Gastrocnemius medialis (tissue), 4 donors: ENCODE data around the gene KRT3. TPM values are rescaled to one million over a fixed set of nuclear protein-coding genes. Genes with fewer than 3 reads are reported as not detected.
"Not testable (repeated sequence)": the region's sequence is repeated elsewhere in the genome, so short reads cannot be mapped to it uniquely, and the experiment has no call there.

Experiments used
- ATAC-seq, 2 donors: fragments of 150-250 bp; one replicate each; pipeline ENCODE4 v1.9.1; 2016
- DNase-seq, 2 donors: peaks; one replicate each; pipeline ENCODE4 v3.0.0-alpha.2; 2019
- H3K27ac ChIP-seq, 4 donors: fragments of 200-600 bp; sonication (generic); 1 replicate in 1 of 4; 2 replicates in 3 of 4; pipeline ENCODE4 v1.5.1; 2016 to 2018; ENCODE audit warnings: mild to moderate bottlenecking in 2 of 4, moderate library complexity in 1 of 4
- H3K27me3 ChIP-seq, 3 donors: fragments of 200-600 bp; sonication (generic) in 2 of 3; 1 replicate in 1 of 3; 2 replicates in 2 of 3; pipeline versions ENCODE4 v1.5.1 to v1.6.0; 2016 to 2019; ENCODE audit warnings: mild to moderate bottlenecking in 1 of 3, moderate library complexity in 1 of 3
- H3K36me3 ChIP-seq, 2 donors: fragments of 200-600 bp; sonication (generic) in 1 of 2; one replicate each; pipeline ENCODE4 v1.5.1; 2017 to 2018
- H3K4me1 ChIP-seq, 2 donors: fragments of 200-600 bp; sonication (generic) in 1 of 2; one replicate each; pipeline ENCODE4 v1.5.1; 2016 to 2017; ENCODE audit warnings: mild to moderate bottlenecking in 2 of 2
- H3K4me3 ChIP-seq, 4 donors: fragments of 200-600 bp; sonication (generic) in 3 of 4; 1 replicate in 1 of 4; 2 replicates in 3 of 4; pipeline ENCODE4 v1.5.1; 2016 to 2019; ENCODE audit warnings: mild to moderate bottlenecking in 2 of 4
- H3K9me3 ChIP-seq, 3 donors: fragments of 200-600 bp; sonication (generic) in 2 of 3; 1 replicate in 1 of 3; 2 replicates in 2 of 3; pipeline ENCODE4 v1.5.1; 2016 to 2019
- CTCF ChIP-seq, 5 experiments: fragments of 450-650 bp in 3 of 5; fragments of 200-600 bp in 2 of 5; sonication (generic) in 2 of 5; IDR thresholded peaks in 4 of 5; conservative IDR thresholded peaks in 1 of 5; 1 replicate in 4 of 5; 2 replicates in 1 of 5; pipeline ENCODE4 v1.5.1; 2016 to 2019; ENCODE audit warnings: antibody characterized with exemption in 5 of 5, mild to moderate bottlenecking in 3 of 5, moderate library complexity in 3 of 5
- POLR2A ChIP-seq, 2 donors: fragments of 450-650 bp; IDR thresholded peaks; one replicate each; pipeline ENCODE4 v1.6.1; 2017; ENCODE audit warnings: antibody characterized with exemption in 2 of 2, mild to moderate bottlenecking in 2 of 2, moderate library complexity in 2 of 2
- in situ Hi-C, 4 donors: fragments of 200-750 bp; cut with MboI; loops; one replicate each; pipeline versions ENCODE4 v1.15.0 to v1.8.0; 2017; ENCODE audit warnings: low sequenced_read_pairs in 4 of 4
- intact Hi-C: fragments of 100-400 bp; cut with DNase I; formaldehyde crosslinking; loops from one replicate; pipeline ENCODE4 v1.15.1; 2023; ENCODE audit warnings: low total_unique reads
- total RNA-seq, 4 donors: library from RNA; depleted of rRNA; stranded (reverse); fragments of >200 nt; gene quantifications; one replicate each; pipeline versions ENCODE4 v1.1.0 to v1.2.3, GENCODE V29; 2016

The KRT3 gene
- total RNA-seq, 4 donors from 2014 or later = not detected

- no peaks in the 10 kb centered on the region for H3K27me3 ChIP-seq
These were observed 43.4 kb downstream of the KRT3 start for GRCh38 chr12:52752516-52752915.

GRCh38 chr12:52751795-52752194 is 44.1 kb downstream of the KRT3 start:
- no peak for TF ChIP-seq CTCF (IDR thresholded peaks at IDR 0.05 in 4 of 5, conservative IDR thresholded peaks at IDR 0.05 in 1 of 5)
- TF ChIP-seq POLR2A (IDR thresholded peaks at IDR 0.05) = no peak
- DNase-seq (no peak), ATAC-seq (no peak)
- intact Hi-C loops (no loop called here), in situ Hi-C loops (no loop called here)
- Histone ChIP-seq H3K4me3 (no peak overlapping the region), H3K36me3 (no peaks in the 10 kb centered on the region), H3K27me3 (no peaks in the 10 kb centered on the region), H3K4me1 (no peaks in the 10 kb centered on the region), H3K27ac (no peak overlapping the region), H3K9me3 (no peaks in the 10 kb centered on the region)

More at GRCh38 chr12:52752516-52752915, 43.4 kb downstream of the KRT3 start:
- Histone ChIP-seq H3K4me1 (no peaks in the 10 kb centered on the region), H3K9me3 (no peaks in the 10 kb centered on the region), H3K4me3 (no peak overlapping the region), H3K27ac (no peak overlapping the region), H3K36me3 (no peaks in the 10 kb centered on the region)
- in situ Hi-C loops (no loop called here), intact Hi-C loops (no loop called here)
- TF ChIP-seq CTCF (IDR thresholded peaks at IDR 0.05 in 4 of 5, conservative IDR thresholded peaks at IDR 0.05 in 1 of 5) = no peak
- TF ChIP-seq POLR2A (IDR thresholded peaks at IDR 0.05) = no peak
- ATAC-seq = no peak
- DNase-seq = no peak

- H3K9me3 ChIP-seq, in situ Hi-C loops, H3K27me3 ChIP-seq, intact Hi-C loops, H3K36me3 ChIP-seq, ATAC-seq, DNase-seq, H3K27ac ChIP-seq, H3K4me1 ChIP-seq, H3K4me3 ChIP-seq: not testable (repeated sequence)
These were observed 45.4 kb downstream of the KRT3 start for GRCh38 chr12:52750532-52750931.

GRCh38 chr12:52749827-52750226 is 46.1 kb downstream of the KRT3 start:
- Histone ChIP-seq H3K36me3 (no peaks in the 10 kb centered on the region), H3K4me3 (no peak overlapping the region), H3K27me3 (no peaks in the 10 kb centered on the region), H3K4me1 (no peaks in the 10 kb centered on the region), H3K27ac (no peak overlapping the region), H3K9me3 (no peaks in the 10 kb centered on the region)
- ATAC-seq (no peak), DNase-seq (no peak)
- intact Hi-C loops = no loop called here
- TF ChIP-seq POLR2A (IDR thresholded peaks at IDR 0.05) (no peak), CTCF (IDR thresholded peaks at IDR 0.05 in 4 of 5, conservative IDR thresholded peaks at IDR 0.05 in 1 of 5) (no peak)
- in situ Hi-C loops = no loop called here

GRCh38 chr12:52748578-52748977 is 47.3 kb downstream of the KRT3 start:
- no peak for DNase-seq
- no peaks in the 10 kb centered on the region for H3K4me1 ChIP-seq
- in situ Hi-C loops = no loop called here

More at GRCh38 chr12:52748578-52748977, 47.3 kb downstream of the KRT3 start:
- Histone ChIP-seq H3K4me3 (no peak overlapping the region), H3K9me3 (no peaks in the 10 kb centered on the region), H3K36me3 (no peaks in the 10 kb centered on the region), H3K27me3 (no peaks in the 10 kb centered on the region), H3K27ac (no peak overlapping the region)
- TF ChIP-seq CTCF (IDR thresholded peaks at IDR 0.05 in 4 of 5, conservative IDR thresholded peaks at IDR 0.05 in 1 of 5) = no peak
- no peak for TF ChIP-seq POLR2A (IDR thresholded peaks at IDR 0.05)
- no peak for ATAC-seq
- intact Hi-C loops = no loop called here
